K562 (cell line): ENCODE results near the gene C11orf98. TPM values are rescaled to one million over a fixed set of nuclear protein-coding genes. Genes with fewer than 3 reads are reported as not detected.

Experiments used
- ASH1L ChIP-seq: fragments of 450-650 bp; IDR thresholded peaks from 2 replicates; pipeline ENCODE4 v1.6.1; 2018; ENCODE audit warnings: borderline replicate concordance, mild to moderate bottlenecking, low read depth; ENCODE audit not compliant: partially characterized antibody
- CHD4 ChIP-seq: fragments of 200-600 bp; sonication (generic); IDR thresholded peaks from 3 replicates; pipeline ENCODE4 v1.6.1; 2012; ENCODE audit warnings: low read depth, mild to moderate bottlenecking, mixed read lengths, low read length, inconsistent platforms; ENCODE audit not compliant: insufficient read depth, insufficient replicate concordance, poor library complexity, severe bottlenecking
- ELK1 ChIP-seq: sonication (generic); formaldehyde crosslinking; IDR thresholded peaks from 2 replicates; pipeline ENCODE4 v1.8.1; 2022; ENCODE audit warnings: missing genetic modification reagents
- MAZ ChIP-seq, 2 experiments: fragments of 450-650 bp in 1 of 2; sonication (generic) in 1 of 2; formaldehyde crosslinking; IDR thresholded peaks in 1 of 2; conservative IDR thresholded peaks in 1 of 2; 2 replicates each; pipeline versions ENCODE4 v1.4.0 to v1.5.0; 2020; ENCODE audit warnings: mild to moderate bottlenecking in 1 of 2, missing genetic modification reagents in 1 of 2
- MEF2D ChIP-seq: conservative IDR thresholded peaks from 2 replicates; pipeline ENCODE4 v1.6.1; 2016; ENCODE audit warnings: low read depth, missing genetic modification characterization, missing compliant biosample characterization
- MNT ChIP-seq, 2 experiments: fragments of 450-650 bp; conservative IDR thresholded peaks; 2 replicates each; pipeline ENCODE4 v1.6.1; 2017; ENCODE audit warnings: mild to moderate bottlenecking in 2 of 2, moderate library complexity in 2 of 2
- NFYB ChIP-seq: IDR thresholded peaks from 2 replicates; pipeline ENCODE4 v1.6.1; 2011; ENCODE audit warnings: mild to moderate bottlenecking, moderate library complexity; ENCODE audit not compliant: insufficient read length; ENCODE audit errors: extremely low read depth
- SMAD2 ChIP-seq: fragments of 150-350 bp; IDR thresholded peaks from 2 replicates; pipeline ENCODE4 v1.6.1; 2014; ENCODE audit warnings: low read depth, mild to moderate bottlenecking, low read length
- TCF7 ChIP-seq: sonication (generic); IDR thresholded peaks from 2 replicates; pipeline ENCODE4 v1.6.1; 2016; ENCODE audit warnings: antibody characterized with exemption, borderline replicate concordance
- ZNF609 ChIP-seq: sonication (generic); formaldehyde crosslinking; IDR thresholded peaks from 2 replicates; pipeline ENCODE4 v1.8.1; 2023; ENCODE audit warnings: missing genetic modification reagents, mild to moderate bottlenecking, borderline replicate concordance
- ZNF76 ChIP-seq: fragments of 250-450 bp; sonication (Bioruptor Pico); IDR thresholded peaks from 2 replicates; pipeline ENCODE4 v1.4.0; 2020; ENCODE audit warnings: mild to moderate bottlenecking, moderate library complexity, borderline replicate concordance
- ZZZ3 ChIP-seq: fragments of 450-650 bp; IDR thresholded peaks from 2 replicates; pipeline ENCODE4 v1.6.1; 2016; ENCODE audit warnings: antibody characterized with exemption, mild to moderate bottlenecking, moderate library complexity
- polyA plus RNA-seq, 8 experiments: library from polyadenylated mRNA; depleted of rRNA in 4 of 8; stranded (reverse) in 5 of 8; unstranded in 3 of 8; fragments of >200 nt; fragmentation: Nextera tagmentation in 2 of 8; fragmentation: Illumina TruSeq in 1 of 8; extraction: Ambion mirVana in 2 of 8; extraction: Trizol in 1 of 8; gene quantifications; 2 replicates each; pipeline versions ENCODE4 v1.2.1 to v1.2.3, GENCODE V29; 2011 to 2014; ENCODE audit warnings: inconsistent platforms in 1 of 8, missing spikeins in 1 of 8
- total RNA-seq, 7 experiments: library from RNA; depleted of rRNA in 6 of 7; stranded (reverse); fragments of >200 nt in 6 of 7; fragmentation: Illumina TruSeq in 2 of 7; extraction: Trizol in 2 of 7; gene quantifications; 2 replicates each; pipeline versions ENCODE4 v1.2.1 to v1.2.3, GENCODE V29; 2011 to 2021; ENCODE audit warnings: low replicate concordance in 1 of 7

Gene C11orf98
- total and polyA plus RNA-seq, 9 of the 15 experiments (the other 6 are each of a cell fraction or from before 2014, with no cell fraction given): 103 to 352 (median 218) TPM

DNA sequence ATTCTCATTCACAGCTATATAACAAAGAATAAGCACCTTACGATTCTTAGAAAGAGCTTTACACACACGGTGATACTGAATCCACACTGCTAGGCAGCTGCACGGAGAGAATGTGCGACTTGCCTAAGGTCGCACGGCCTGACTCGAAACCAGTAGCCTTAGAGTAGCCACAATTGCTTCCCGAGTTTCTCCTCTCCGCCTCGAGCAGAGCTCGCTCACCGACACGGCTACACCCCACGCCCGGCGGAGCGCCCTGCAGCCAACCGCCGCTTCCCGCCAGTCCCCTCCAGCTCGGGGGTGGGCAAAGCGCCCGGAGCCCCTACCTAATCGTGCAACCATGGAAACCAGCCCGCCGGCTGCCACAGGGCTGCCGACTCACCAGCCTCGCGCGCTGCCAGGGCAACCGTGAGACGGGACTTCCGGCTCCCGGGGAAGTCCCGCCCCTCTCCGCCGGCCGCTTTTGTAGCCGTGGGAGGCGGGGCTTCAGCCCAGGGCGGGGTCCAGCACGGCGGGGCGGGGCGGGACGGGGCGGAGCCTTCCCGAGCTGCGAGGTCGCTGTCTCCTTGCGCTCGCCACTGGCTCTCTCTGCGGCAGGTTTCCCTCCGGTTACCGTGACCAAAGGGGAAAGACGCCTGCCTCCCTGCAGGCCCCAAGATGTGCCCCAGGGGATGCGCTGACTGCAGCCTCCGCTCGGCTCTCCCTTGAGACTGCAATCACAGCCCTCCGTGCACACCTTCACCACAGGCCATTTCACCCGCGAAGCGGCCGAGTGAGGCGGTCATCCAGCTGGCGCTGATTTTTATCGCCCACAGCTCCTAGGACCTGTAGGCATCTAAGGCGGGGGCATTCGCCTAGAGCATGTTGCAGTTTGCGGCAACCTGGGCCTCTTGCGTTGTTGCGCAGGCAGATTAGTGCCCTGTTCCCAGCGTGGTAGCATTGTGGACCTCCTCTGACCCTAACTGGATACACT lies 41.2 kb upstream of the C11orf98 start (continued):
- TF ChIP-seq ZNF609 (CRISPR knock-in tag) (0 out of 2 replicates have a peak, but pooled peaks have one; percentile 44), MEF2D (tag) (no peak), ELK1 (CRISPR knock-in tag) (no peak), MAZ (CRISPR knock-in tag; conservative IDR thresholded peaks at IDR 0.05 in 1 of 2, IDR thresholded peaks at IDR 0.05 in 1 of 2) (peak; percentile 53 to 73; a peak in 3 of 4 replicates), TCF7 (no peak), ASH1L (no peak), MNT (conservative IDR thresholded peaks at IDR 0.05) (peak in 1 of 2 experiments; percentile 75; a peak in 3 of 4 replicates), NFYB (no peak), ZZZ3 (no peak), CHD4 (no peak), SMAD2 (no peak), ZNF76 (CRISPR knock-in tag) (no peak)
